Activated CD4-positive, alpha-beta memory T cell treated with anti-CD3 and anti-CD28 coated beads, Interleukin-2, amount 10 ng/mL, durations not matched to agents 7 days and 5 days (primary cell): ENCODE measurements around the gene ADCYAP1R1. TPM values are rescaled to one million over a fixed set of nuclear protein-coding genes. Genes with fewer than 3 reads are reported as not detected.

Source experiments
- CTCF ChIA-PET: fragments of 350-600 bp; sonication (Branson Sonifier 250); formaldehyde crosslinking; loops from one replicate; lab custom pipeline; 2021; ENCODE audit warnings: antibody characterized with exemption, inconsistent platforms; lab: Charles Lee
- POLR2A ChIA-PET: fragments of 350-600 bp; sonication (Branson Sonifier 250); formaldehyde crosslinking; loops from one replicate; lab custom pipeline; 2021; ENCODE audit warnings: antibody characterized with exemption; lab: Charles Lee
- DNase-seq: peaks from one replicate; pipeline ENCODE4 v3.0.0-alpha.2; 2020
- H3K27ac Mint-ChIP-seq: one replicate; pipeline ENCODE4 v1.8.0; 2021; ENCODE audit warnings: mild to moderate bottlenecking, mixed read lengths
- H3K27me3 Mint-ChIP-seq: one replicate; pipeline ENCODE4 v1.8.0; 2021; ENCODE audit warnings: mixed read lengths
- H3K36me3 Mint-ChIP-seq: one replicate; pipeline ENCODE4 v1.8.0; 2021; ENCODE audit warnings: low read depth, mixed read lengths
- H3K4me1 Mint-ChIP-seq: one replicate; pipeline ENCODE4 v1.8.0; 2021; ENCODE audit warnings: mixed read lengths
- H3K4me3 Mint-ChIP-seq: one replicate; pipeline ENCODE4 v1.8.0; 2021; ENCODE audit warnings: mild to moderate bottlenecking, mixed read lengths
- H3K9me3 Mint-ChIP-seq: one replicate; pipeline ENCODE4 v1.8.0; 2021; ENCODE audit warnings: mixed read lengths
- total RNA-seq, 2 experiments: library from RNA; stranded (reverse); gene quantifications; one replicate each; pipeline ENCODE4 v1.2.3, GENCODE V29; 2021

The ADCYAP1R1 gene
- total RNA-seq, 2 experiments from 2014 or later: not detected

DNA sequence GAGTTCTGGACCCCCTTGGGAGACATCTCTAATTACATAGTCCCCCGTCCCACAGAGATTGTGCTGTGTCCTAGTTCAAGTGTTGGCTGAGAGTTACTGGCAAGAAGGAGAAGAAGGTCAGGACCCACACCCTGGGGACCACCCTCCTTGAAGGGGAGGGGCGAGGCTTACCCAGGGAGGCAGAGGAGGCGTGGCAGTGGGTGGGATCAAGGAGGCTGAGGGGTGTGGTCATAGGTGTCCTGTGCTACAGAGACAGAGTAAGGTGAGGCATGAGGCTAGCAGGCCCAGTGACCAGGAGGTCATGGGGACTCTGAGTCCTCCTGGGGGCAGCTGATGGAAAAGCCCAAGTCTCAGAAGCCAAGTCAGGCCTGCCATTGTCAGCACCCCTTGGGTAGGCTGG lies 29.4 kb upstream of the ADCYAP1R1 start:
- CTCF ChIA-PET: no interaction called here
- no peak overlapping the region for H3K27ac Mint-ChIP-seq

DNA sequence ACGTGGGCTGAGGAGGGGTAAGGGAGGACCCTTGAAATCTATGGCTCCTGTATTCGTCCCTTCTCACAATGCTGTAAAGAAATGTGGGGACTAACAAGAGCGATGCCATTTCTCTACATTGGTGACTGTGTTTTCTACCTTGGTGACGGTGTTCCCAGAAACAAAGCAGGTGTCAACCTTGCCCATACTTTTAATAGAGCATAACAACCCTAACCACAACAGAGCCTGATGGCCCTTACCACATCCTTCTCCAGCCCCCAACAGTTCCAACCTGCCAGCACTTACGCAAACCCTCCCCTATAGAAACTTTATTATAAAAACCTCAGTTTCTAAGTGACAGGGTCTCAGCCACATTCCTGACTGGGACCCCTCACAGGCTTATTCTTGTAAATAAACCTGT lies 28.2 kb upstream of the ADCYAP1R1 start:
- H3K27ac Mint-ChIP-seq: peak overlapping the region; percentile 77
- CTCF ChIA-PET: no interaction called here
- no peaks in the 10 kb centered on the region for H3K27me3 Mint-ChIP-seq
- peaks cover 37% of the 10 kb centered on the region for H3K4me1 Mint-ChIP-seq
- POLR2A ChIA-PET: no interaction called here
- peak; percentile 21 for DNase-seq
- H3K36me3 Mint-ChIP-seq: peaks cover 6% of the 10 kb centered on the region
- peaks cover 9% of the 10 kb centered on the region for H3K9me3 Mint-ChIP-seq
- H3K4me3 Mint-ChIP-seq: no peak overlapping the region

More for the DNA sequence above, 29.4 kb upstream of the ADCYAP1R1 start:
- Mint-ChIP-seq H3K4me3 (no peak overlapping the region), H3K9me3 (peaks cover 9% of the 10 kb centered on the region), H3K4me1 (peaks cover 40% of the 10 kb centered on the region), H3K27me3 (no peaks in the 10 kb centered on the region), H3K36me3 (peaks cover 6% of the 10 kb centered on the region)
- POLR2A ChIA-PET: no interaction called here
- DNase-seq: no peak

- H3K4me3 Mint-ChIP-seq: no peak overlapping the region
- H3K4me1 Mint-ChIP-seq: peaks cover 21% of the 10 kb centered on the region
- DNase-seq: no peak
- no peak overlapping the region for H3K27ac Mint-ChIP-seq
- ChIA-PET POLR2A (no interaction called here), CTCF (no interaction called here)
- H3K9me3 Mint-ChIP-seq: peaks cover 9% of the 10 kb centered on the region
- peaks cover 6% of the 10 kb centered on the region for H3K36me3 Mint-ChIP-seq
- no peaks in the 10 kb centered on the region for H3K27me3 Mint-ChIP-seq
Measured at GRCh38 chr7:31027161-31027965, 24.7 kb upstream of the ADCYAP1R1 start.

DNA sequence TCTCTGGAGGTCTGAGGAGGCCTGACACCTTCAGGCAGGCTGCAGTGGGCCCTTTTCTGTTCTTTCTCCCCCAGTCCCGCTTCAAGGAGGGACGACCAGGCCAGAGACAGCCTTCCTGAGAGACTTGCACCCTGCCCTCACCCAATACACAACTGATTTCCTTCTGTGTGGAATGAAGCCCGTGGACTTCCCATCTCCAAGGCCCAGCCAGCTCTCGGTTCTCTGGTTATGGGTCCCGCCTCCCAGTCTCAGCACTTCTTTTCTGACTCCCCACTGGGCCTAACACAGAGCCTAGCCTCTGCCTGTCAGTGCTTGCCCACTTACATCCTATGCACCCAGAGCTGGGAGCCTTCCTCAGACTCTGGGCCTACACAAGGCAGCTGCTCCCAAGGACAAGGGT lies 24.1 kb upstream of the ADCYAP1R1 start:
- DNase-seq: no peak
- no peak overlapping the region for H3K27ac Mint-ChIP-seq
- CTCF ChIA-PET: no interaction called here
- H3K27me3 Mint-ChIP-seq: no peaks in the 10 kb centered on the region
- H3K4me3 Mint-ChIP-seq: no peak overlapping the region
- peaks cover 9% of the 10 kb centered on the region for H3K9me3 Mint-ChIP-seq
- peaks cover 6% of the 10 kb centered on the region for H3K36me3 Mint-ChIP-seq
- H3K4me1 Mint-ChIP-seq: peaks cover 18% of the 10 kb centered on the region
- POLR2A ChIA-PET: no interaction called here

DNA sequence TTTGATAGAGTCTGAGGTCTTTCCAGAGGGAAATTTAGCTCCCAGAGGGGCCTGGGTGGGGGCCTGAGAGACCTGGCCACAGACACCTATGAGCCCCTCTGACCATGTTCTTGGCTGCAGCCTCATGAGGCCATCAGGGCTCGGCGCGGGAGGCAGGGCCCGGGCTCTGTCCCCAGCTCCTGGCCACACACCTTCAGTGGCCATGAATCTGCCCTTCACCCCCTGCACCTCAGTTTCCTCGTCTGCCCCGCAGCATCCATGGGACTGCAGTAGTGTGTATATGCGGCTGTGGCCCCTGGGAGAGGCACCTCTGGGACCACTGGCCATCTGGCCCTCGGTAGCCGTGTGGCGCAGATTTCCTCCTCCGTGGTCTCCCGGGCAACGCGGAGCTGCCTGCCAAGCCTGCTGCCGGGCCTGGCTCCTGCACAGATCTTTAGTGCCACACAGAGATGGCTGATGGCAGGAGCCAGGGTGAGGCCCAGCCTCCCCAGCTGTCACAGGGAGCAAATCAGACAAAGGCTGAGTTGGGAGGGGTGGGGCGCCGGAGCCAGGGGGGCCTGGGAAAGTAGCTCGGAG lies 23.6 kb upstream of the ADCYAP1R1 start:
- H3K4me3 Mint-ChIP-seq: no peak overlapping the region
- no peaks in the 10 kb centered on the region for H3K27me3 Mint-ChIP-seq
- POLR2A ChIA-PET: no interaction called here
- peaks cover 9% of the 10 kb centered on the region for H3K9me3 Mint-ChIP-seq
- peaks cover 6% of the 10 kb centered on the region for H3K36me3 Mint-ChIP-seq
- DNase-seq: no peak
- no peak overlapping the region for H3K27ac Mint-ChIP-seq
- CTCF ChIA-PET: no interaction called here
- H3K4me1 Mint-ChIP-seq: peaks cover 14% of the 10 kb centered on the region

DNA sequence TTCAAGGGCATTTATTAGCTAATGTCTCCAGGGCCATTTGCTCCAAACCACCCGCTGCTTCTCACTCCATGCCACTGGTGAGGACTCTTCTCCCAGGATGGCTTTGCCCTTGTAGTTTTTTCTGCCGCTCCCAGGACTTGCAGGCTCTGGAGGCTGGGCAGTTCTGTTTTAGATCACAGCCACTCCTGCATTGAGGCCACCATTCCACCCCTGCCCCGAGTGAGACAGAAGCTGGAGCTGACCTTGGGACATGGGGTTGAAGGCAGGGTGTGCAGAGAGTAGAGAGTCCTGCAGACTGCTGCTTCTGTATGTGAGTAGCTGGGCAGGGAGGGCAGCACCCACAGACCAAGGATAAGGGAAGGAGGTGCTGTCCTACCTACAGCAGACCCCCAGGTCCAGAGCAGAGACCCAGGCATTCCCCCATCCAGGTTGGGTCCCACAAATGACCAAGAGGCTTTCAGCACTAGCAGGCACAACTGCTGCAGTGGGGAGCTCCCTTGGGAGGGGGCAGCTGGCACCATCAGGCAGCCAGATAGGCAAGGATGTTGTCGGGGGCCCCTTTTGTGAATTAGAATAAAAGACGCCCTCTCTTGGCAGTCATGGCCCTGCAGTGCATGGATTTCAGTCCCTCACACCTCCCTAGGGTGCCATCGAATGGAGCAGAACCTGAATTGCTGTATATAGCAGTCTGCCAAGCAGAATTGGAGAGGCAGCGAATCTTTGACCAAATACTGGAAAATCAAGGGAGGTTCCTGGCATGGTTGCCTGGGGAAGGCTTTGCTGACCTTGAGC lies 22.7 kb upstream of the ADCYAP1R1 start:
- peaks cover 5% of the 10 kb centered on the region for H3K4me1 Mint-ChIP-seq
- no peak for DNase-seq
- H3K27ac Mint-ChIP-seq: no peak overlapping the region
- H3K9me3 Mint-ChIP-seq: peaks cover 3% of the 10 kb centered on the region
- no peak overlapping the region for H3K4me3 Mint-ChIP-seq
- ChIA-PET POLR2A (no interaction called here), CTCF (no interaction called here)
- H3K36me3 Mint-ChIP-seq: peaks cover 3% of the 10 kb centered on the region
- H3K27me3 Mint-ChIP-seq: no peaks in the 10 kb centered on the region

- no peak overlapping the region for H3K4me3 Mint-ChIP-seq
- H3K36me3 Mint-ChIP-seq: no peaks in the 10 kb centered on the region
- no peak for DNase-seq
- ChIA-PET POLR2A (no interaction called here), CTCF (no interaction called here)
- no peaks in the 10 kb centered on the region for H3K9me3 Mint-ChIP-seq
- H3K27ac Mint-ChIP-seq: no peak overlapping the region
- peaks cover 3% of the 10 kb centered on the region for H3K27me3 Mint-ChIP-seq
- H3K4me1 Mint-ChIP-seq: no peaks in the 10 kb centered on the region
Measured at GRCh38 chr7:31033674-31034300, 18.3 kb upstream of the ADCYAP1R1 start.

- CTCF ChIA-PET: interaction anchor here (1.3 kb wide), 1 partner anchor 98 kb away, joined by 3 read pairs; no protein-coding TSS in a partner anchor
- Mint-ChIP-seq H3K27me3 (peaks cover 10% of the 10 kb centered on the region), H3K4me3 (no peak overlapping the region), H3K4me1 (no peaks in the 10 kb centered on the region), H3K36me3 (no peaks in the 10 kb centered on the region), H3K9me3 (no peaks in the 10 kb centered on the region), H3K27ac (no peak overlapping the region)
- POLR2A ChIA-PET: no interaction called here
- no peak for DNase-seq
Measured at GRCh38 chr7:31036924-31037323, 15.2 kb upstream of the ADCYAP1R1 start.

DNA sequence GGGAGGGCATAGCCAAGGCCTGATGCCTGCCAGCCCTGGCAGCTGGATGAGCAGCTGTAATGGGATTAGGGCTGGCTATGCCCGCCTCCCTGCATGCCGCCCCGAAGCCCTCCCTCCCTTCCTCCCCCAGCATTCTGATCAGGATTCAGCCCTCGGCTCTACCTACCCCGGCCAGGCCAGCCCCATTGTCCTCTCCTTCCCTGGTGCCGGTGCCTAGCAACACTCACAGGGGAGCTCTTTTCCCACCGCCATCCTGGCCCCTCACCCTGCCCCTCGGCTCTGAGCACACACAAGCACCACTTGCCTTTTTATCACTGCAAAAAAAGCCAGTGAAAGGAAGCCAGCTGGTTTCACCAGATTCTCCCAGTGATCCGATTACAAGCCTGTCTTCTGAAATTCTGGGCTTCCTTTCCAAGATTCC lies 9.0 kb upstream of the ADCYAP1R1 start:
- no peak overlapping the region for H3K4me3 Mint-ChIP-seq
- ChIA-PET CTCF (no interaction called here), POLR2A (no interaction called here)
- no peak for DNase-seq
- no peaks in the 10 kb centered on the region for H3K4me1 Mint-ChIP-seq
- H3K36me3 Mint-ChIP-seq: no peaks in the 10 kb centered on the region
- no peaks in the 10 kb centered on the region for H3K9me3 Mint-ChIP-seq
- no peak overlapping the region for H3K27ac Mint-ChIP-seq
- H3K27me3 Mint-ChIP-seq: peaks cover 16% of the 10 kb centered on the region

- no peak overlapping the region for H3K4me3 Mint-ChIP-seq
- no peaks in the 10 kb centered on the region for H3K9me3 Mint-ChIP-seq
- H3K4me1 Mint-ChIP-seq: no peaks in the 10 kb centered on the region
- no peaks in the 10 kb centered on the region for H3K36me3 Mint-ChIP-seq
- no peak overlapping the region for H3K27ac Mint-ChIP-seq
- CTCF ChIA-PET: interaction anchor here (1.0 kb wide), 1 partner anchor 106 kb away, joined by 3 read pairs; no protein-coding TSS in a partner anchor
- POLR2A ChIA-PET: no interaction called here
- no peak for DNase-seq
- H3K27me3 Mint-ChIP-seq: peaks cover 17% of the 10 kb centered on the region
Measured at GRCh38 chr7:31044529-31044928, 7.6 kb upstream of the ADCYAP1R1 start.

DNA sequence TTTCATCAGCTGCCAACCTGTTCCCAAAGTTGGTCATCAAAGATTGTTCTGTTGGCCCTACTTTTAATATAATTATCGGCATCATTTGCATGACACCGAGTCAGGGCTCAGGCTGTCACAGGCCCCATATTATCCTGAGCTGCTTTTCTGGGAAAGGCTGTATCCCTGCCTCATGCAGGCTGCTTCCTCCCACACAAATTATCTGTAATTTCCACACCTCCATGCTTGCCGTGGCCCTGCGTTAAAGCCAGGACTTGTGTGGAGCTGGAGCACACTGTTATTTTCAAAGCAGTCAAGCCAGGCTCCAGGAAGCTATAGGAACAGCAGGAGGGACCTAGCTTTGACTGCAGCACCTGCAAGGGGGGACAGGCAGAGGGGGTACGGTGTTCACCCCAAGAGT lies 5.4 kb upstream of the ADCYAP1R1 start:
- ChIA-PET CTCF (no interaction called here), POLR2A (no interaction called here)
- no peak overlapping the region for H3K27ac Mint-ChIP-seq
- H3K9me3 Mint-ChIP-seq: no peaks in the 10 kb centered on the region
- no peak overlapping the region for H3K4me3 Mint-ChIP-seq
- no peak for DNase-seq
- no peaks in the 10 kb centered on the region for H3K36me3 Mint-ChIP-seq
- no peaks in the 10 kb centered on the region for H3K4me1 Mint-ChIP-seq
- peaks cover 30% of the 10 kb centered on the region for H3K27me3 Mint-ChIP-seq

DNA sequence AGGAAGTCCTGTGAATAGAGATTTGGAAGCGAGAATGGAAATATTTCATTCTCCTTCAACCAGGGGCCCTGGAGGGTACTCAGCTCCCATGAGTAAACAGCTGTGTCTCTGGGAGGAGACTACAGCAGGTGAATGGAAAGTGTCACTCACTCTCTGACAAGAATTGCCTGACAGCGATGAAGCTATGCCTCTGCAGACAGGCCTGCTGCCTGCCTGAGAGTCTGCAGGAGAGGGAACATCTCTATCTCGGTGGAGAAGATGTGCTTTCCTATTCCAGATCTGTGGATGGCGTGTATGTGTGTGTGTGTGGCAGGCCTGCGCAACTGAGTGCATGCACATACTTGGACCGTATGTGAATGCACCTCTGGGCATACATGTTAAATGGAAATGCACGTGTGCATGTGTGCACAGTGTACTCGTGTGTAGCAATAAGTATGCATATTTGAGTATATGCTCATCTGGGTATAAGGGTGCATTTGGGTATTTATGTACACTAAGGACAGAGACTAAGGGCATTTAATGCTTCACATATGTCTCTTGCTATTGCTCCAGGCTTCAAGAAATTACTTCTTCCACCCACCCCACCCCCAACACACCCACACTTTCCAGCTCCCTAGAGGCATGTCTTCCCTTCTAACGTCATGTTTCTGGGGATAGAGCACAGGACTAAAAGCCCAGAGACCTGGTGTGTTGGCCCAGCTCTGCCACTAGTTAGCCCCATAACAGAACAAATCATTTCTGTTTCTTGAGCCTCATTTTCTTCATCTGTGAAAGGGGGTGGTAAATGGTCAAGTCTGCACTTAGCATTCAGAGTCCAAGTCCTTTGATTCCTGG lies 4.6 kb upstream of the ADCYAP1R1 start:
- Mint-ChIP-seq H3K4me3 (no peak overlapping the region), H3K9me3 (no peaks in the 10 kb centered on the region), H3K27me3 (peaks cover 26% of the 10 kb centered on the region), H3K4me1 (no peaks in the 10 kb centered on the region), H3K36me3 (no peaks in the 10 kb centered on the region), H3K27ac (no peak overlapping the region)
- DNase-seq: no peak
- CTCF ChIA-PET: interaction anchor here (1.1 kb wide), 1 partner anchor 64 kb away, joined by 3 read pairs; no protein-coding TSS in a partner anchor
- POLR2A ChIA-PET: no interaction called here
